Osteocyte (in vitro differentiated cells): ENCODE measurements around the gene CPLX1. TPM values are rescaled to one million over a fixed set of nuclear protein-coding genes. Genes with fewer than 3 reads are reported as not detected.

Experiments used
- DNase-seq: peaks from one replicate; pipeline ENCODE4 v3.0.0; 2021; ENCODE audit warnings: mixed read lengths; ENCODE audit not compliant: unreplicated experiment; ENCODE audit errors: extremely low spot score
- H3K27ac Mint-ChIP-seq: one replicate; pipeline ENCODE4 v1.8.0; 2021; ENCODE audit warnings: mild to moderate bottlenecking, mixed read lengths; ENCODE audit not compliant: unreplicated experiment
- H3K27me3 Mint-ChIP-seq: one replicate; pipeline ENCODE4 v1.8.0; 2021; ENCODE audit warnings: mixed read lengths; ENCODE audit not compliant: unreplicated experiment
- H3K36me3 Mint-ChIP-seq: one replicate; pipeline ENCODE4 v1.8.0; 2021; ENCODE audit warnings: mixed read lengths; ENCODE audit not compliant: unreplicated experiment
- H3K4me1 Mint-ChIP-seq: one replicate; pipeline ENCODE4 v1.8.0; 2021; ENCODE audit warnings: mixed read lengths; ENCODE audit not compliant: unreplicated experiment
- H3K4me3 Mint-ChIP-seq: one replicate; pipeline ENCODE4 v1.8.0; 2021; ENCODE audit warnings: mild to moderate bottlenecking, moderate library complexity, mixed read lengths; ENCODE audit not compliant: unreplicated experiment
- H3K9me3 Mint-ChIP-seq: one replicate; pipeline ENCODE4 v1.8.0; 2021; ENCODE audit warnings: mixed read lengths; ENCODE audit not compliant: unreplicated experiment
- total RNA-seq: library from RNA; stranded (reverse); gene quantifications from 2 replicates; pipeline ENCODE4 v1.2.1, GENCODE V29; 2021
- TF ChIP-seq, protein P1 (sequence below): fragments of 200-600 bp; sonication (generic); IDR thresholded peaks from 2 replicates; pipeline ENCODE4 v1.5.0; 2021; ENCODE audit warnings: antibody characterized with exemption, mild to moderate bottlenecking, moderate library complexity

CPLX1 gene
- total RNA-seq, 1 donor from 2014 or later, result not detected

DNA sequence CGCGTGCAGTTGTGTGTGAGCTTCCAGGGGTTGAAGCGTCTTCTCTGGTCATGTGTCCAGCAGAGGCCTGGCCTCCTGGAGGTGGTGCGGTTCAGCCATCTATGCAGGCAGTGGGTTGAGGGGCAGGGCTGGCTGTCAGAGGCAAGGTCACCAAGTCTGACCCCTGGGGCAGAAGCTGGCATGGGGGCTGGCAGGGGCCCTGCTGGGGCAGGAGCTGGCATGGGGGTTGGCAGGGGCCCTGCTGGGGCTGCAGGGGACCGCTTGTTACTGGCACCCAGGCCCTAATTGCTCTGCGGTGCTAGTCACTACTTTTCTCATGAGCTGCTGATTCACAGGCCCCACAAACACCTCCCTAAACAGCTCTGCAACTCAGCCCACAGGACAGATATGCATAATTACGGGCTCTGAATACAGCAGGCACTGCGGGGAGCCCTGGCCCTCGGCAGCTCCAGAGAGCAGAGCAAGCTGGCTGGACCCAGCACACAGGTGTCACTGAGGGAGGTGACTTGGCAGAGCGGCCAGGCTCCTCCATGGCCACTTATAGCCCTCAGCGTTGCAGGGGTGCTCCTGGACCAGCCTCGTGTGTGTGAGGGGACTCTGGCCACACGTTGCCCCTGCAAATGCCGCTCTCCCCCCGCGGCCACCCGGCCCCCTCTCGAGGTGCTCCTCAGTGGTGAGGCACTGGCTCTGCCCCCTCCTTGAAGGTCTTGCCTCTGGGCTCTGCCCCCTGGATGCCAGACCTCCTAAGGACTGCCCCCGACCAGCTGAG lies 32.7 kb downstream of the CPLX1 start:
- Mint-ChIP-seq H3K27me3 (no peaks in the 10 kb centered on the region), H3K4me1 (no peaks in the 10 kb centered on the region), H3K36me3 (no peaks in the 10 kb centered on the region), H3K9me3 (no peaks in the 10 kb centered on the region), H3K27ac (no peak overlapping the region), H3K4me3 (no peak overlapping the region)
- no peak for DNase-seq
- TF ChIP-seq, protein P1, sequence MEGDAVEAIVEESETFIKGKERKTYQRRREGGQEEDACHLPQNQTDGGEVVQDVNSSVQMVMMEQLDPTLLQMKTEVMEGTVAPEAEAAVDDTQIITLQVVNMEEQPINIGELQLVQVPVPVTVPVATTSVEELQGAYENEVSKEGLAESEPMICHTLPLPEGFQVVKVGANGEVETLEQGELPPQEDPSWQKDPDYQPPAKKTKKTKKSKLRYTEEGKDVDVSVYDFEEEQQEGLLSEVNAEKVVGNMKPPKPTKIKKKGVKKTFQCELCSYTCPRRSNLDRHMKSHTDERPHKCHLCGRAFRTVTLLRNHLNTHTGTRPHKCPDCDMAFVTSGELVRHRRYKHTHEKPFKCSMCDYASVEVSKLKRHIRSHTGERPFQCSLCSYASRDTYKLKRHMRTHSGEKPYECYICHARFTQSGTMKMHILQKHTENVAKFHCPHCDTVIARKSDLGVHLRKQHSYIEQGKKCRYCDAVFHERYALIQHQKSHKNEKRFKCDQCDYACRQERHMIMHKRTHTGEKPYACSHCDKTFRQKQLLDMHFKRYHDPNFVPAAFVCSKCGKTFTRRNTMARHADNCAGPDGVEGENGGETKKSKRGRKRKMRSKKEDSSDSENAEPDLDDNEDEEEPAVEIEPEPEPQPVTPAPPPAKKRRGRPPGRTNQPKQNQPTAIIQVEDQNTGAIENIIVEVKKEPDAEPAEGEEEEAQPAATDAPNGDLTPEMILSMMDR, result no peak

DNA sequence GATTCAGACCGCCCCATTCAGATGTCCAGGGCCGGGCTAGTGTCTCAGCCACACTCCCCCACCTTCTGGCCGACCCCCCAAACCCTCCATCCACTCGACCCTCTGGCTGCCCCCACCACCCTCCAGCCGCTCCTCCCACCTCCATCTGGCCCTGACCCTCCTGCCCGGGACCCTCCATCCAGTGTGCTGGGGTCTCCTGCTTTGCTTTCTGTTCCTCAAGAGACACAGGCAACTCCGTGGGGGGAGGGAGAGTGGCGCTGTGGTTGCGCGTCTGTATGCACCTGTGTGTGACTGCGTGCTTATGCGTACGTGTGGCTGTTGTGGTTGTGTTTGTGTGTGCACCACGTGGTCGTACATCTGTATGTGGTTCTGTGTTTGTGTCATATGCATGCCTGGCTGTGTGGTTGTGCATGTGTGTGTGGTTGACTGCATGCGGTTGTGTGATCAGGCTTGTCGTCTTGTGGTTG lies 33.3 kb downstream of the CPLX1 start:
- H3K4me1 Mint-ChIP-seq, result no peaks in the 10 kb centered on the region
- no peak for DNase-seq
- H3K27ac Mint-ChIP-seq, result no peak overlapping the region
- TF ChIP-seq, protein P1, result no peak
- no peaks in the 10 kb centered on the region for H3K36me3 Mint-ChIP-seq
- H3K4me3 Mint-ChIP-seq, result no peak overlapping the region
- H3K9me3 Mint-ChIP-seq, result no peaks in the 10 kb centered on the region
- H3K27me3 Mint-ChIP-seq, result no peaks in the 10 kb centered on the region

DNA sequence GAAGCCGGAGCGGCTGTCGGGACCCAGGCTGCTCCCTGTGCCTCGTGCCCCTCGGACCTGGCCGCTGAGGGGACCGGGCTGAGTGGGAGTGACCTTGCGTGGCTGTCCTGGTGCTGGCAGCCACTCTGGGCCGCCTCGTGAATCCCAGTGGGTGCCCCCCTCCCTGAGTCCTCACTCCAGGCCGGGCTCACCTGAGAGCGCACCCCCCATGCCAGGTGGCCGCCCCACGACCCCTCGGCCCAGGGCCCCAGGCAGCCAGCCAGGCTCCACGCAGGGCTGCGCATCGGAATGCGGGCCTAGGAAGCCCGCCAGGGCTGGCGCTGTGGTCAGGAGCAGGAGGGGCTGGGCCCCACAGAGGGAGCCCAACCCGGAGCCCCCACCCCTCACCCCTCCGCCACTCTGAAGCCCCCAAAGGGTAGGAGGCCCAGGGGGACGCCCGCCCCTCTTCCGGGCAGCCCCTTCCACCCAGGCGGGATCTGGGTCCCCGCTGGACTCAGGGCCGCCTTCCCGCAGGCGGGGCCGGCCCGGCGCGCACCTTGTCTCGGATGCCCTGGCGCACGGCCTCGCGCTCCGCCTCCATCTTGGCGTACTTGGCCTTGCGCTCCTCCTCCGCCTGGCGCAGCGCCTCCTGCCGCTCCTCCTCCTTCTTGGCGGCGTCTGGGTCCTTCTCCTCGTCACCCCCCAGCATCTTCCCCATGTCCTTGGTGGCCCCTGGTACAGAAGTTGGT lies 33.9 kb downstream of the CPLX1 start:
- Mint-ChIP-seq H3K9me3 (no peaks in the 10 kb centered on the region), H3K4me1 (no peaks in the 10 kb centered on the region)
- DNase-seq, result no peak

DNA sequence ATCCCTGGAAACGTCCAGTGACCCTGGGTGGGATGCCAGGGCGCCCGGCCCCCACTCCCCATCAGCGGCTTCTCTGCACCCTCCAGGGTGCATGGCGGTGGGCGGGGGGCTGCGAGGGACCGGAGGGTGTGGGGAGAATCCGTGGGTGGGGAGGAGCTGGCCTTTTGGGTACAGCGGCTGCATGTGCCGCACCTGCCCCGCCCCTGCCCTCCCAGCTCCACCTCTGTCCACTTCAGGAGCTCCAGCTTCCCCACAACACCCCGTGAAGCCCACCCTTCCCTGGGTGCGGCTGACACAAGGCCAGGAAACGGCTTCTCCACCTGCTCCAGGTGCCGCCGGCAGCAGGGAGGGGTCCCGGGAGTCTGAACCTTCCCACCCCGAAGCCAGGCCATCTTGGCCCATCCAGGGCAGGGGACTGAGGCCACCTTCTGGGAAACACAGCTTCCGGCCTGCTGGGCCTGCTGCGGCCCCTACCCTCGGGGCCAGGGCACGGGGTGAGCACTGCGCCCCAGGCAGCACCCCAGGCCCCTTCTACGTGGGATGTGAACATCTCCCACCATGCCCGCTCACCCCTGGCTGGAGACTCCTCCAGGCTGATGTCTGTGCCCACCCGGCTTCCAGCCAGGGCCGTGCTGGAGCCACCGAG lies 34.6 kb downstream of the CPLX1 start:
- DNase-seq, result no peak
- H3K27me3 Mint-ChIP-seq, result no peaks in the 10 kb centered on the region
- TF ChIP-seq, protein P1, result no peak
- no peaks in the 10 kb centered on the region for H3K36me3 Mint-ChIP-seq
- no peak overlapping the region for H3K27ac Mint-ChIP-seq
- H3K4me3 Mint-ChIP-seq, result no peak overlapping the region
- H3K4me1 Mint-ChIP-seq, result no peaks in the 10 kb centered on the region
- no peaks in the 10 kb centered on the region for H3K9me3 Mint-ChIP-seq

More for the DNA sequence above, 33.9 kb downstream of the CPLX1 start:
- no peak overlapping the region for H3K27ac Mint-ChIP-seq
- H3K4me3 Mint-ChIP-seq, result no peak overlapping the region
- no peaks in the 10 kb centered on the region for H3K36me3 Mint-ChIP-seq
- TF ChIP-seq, protein P1, result no peak
- H3K27me3 Mint-ChIP-seq, result no peaks in the 10 kb centered on the region

DNA sequence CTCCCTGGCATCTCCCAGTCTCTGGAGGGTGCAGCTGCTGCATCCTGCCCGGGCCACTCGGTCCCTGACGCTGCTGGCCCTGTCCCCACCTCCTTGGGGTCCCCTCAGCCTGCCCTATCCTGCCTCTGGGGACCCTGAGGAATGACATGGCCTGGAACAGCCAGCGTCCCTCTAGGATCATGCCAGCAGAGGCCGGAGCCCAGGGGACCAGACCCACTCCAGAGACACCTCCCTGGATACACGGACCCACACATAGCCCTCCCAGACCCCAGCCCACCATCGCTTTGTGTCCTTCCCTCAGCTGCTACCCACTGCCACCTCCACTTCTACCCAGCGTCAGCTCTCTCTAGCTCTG lies 35.5 kb downstream of the CPLX1 start:
- DNase-seq, result no peak
- Mint-ChIP-seq H3K9me3 (no peaks in the 10 kb centered on the region), H3K4me3 (no peak overlapping the region), H3K36me3 (no peaks in the 10 kb centered on the region), H3K27ac (no peak overlapping the region), H3K27me3 (no peaks in the 10 kb centered on the region), H3K4me1 (no peaks in the 10 kb centered on the region)
- TF ChIP-seq, protein P1, result no peak
